ENCODE measurements around the gene PHTF2.

The PHTF2 gene

DNA sequence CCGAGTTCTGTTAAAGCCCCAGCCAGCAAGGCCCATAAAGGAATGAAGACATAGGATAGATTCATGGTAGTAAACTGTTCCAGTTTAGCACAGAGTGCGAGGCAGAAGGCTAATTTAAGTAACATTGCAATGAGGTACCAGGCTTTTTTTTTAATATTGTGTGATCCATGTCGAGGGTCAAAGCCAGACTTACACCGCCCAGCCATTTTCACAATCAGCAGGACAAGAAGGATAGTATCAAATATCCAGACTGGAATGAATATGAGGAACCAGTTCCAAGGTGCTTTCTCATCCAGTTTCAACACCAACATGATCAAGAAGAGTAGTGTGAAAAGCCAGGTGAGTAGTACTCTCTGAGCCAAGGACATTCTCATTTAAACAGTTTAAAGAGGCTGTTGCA, 4.6 kb upstream of the PHTF2 start:
- Histone ChIP-seq H3K9ac (ENCODE audit: low read depth, low read length) (no peak overlapping the region), H3K27me3 (ENCODE audit: control insufficient read depth, insufficient read depth, low read length) (no peaks in the 10 kb centered on the region), H3K4me1 (ENCODE audit: control insufficient read depth, insufficient read depth, low read length) (peaks cover 14% of the 10 kb centered on the region; the same call in 1 of the 2 replicates), H3K4me3 (ENCODE audit: low read depth, low read length) (no peak overlapping the region), H3K9me3 (ENCODE audit: control insufficient read depth, insufficient read depth, low read length) (no peaks in the 10 kb centered on the region), H3K36me3 (ENCODE audit: control insufficient read depth, insufficient read depth, low read length) (peaks cover 7% of the 10 kb centered on the region), H3K27ac (ENCODE audit: low read depth, low read length) (no peak overlapping the region)

DNA sequence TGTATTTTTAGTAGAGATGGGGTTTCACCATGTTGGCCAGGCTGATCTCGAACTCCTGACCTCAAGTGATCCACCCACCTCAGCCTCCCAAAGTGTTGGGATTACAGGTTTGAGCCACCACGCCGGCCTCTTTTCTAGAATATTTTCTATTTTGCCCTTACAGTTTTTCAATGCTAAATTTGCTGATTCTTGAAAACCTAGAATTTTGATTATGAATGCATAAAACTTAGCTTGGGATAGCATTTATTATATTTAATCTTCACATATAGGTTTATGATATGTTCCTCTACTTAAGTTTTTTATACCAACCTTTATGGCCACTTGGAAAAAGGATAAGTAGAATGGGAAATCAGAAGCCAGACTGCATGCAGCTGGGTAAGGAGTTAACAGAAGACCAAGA, 2.5 kb upstream of the PHTF2 start:
- H3K9me3 ChIP-seq (ENCODE audit: control insufficient read depth, insufficient read depth, low read length), result no peaks in the 10 kb centered on the region
- no peak overlapping the region for H3K4me3 ChIP-seq (ENCODE audit: low read depth, low read length)
- no peaks in the 10 kb centered on the region for H3K27me3 ChIP-seq (ENCODE audit: control insufficient read depth, insufficient read depth, low read length)
- no peak overlapping the region for H3K27ac ChIP-seq (ENCODE audit: low read depth, low read length)
- peaks cover 19% of the 10 kb centered on the region; the same call in 1 of the 2 replicates for H3K4me1 ChIP-seq (ENCODE audit: control insufficient read depth, insufficient read depth, low read length)
- no peak overlapping the region for H3K9ac ChIP-seq (ENCODE audit: low read depth, low read length)
- H3K36me3 ChIP-seq (ENCODE audit: control insufficient read depth, insufficient read depth, low read length), result peaks cover 7% of the 10 kb centered on the region

DNA sequence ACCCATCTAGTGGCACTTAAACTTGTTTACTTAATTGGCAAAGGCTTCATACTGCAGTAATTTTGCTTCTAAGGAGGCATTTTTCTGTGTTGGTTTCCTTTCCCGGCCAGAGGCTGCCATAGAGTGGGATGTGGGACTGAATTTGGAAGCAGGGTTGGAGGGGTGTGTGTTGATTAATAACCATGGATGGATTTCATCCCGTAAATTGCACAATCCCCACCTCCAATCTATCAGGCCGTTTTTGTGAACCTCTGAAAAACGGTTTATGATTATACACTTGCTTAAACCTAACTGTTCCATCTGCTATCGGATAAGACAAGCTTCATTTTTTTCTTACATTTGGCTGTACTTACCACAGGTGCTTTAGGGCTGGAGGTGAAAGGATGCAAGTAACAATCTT, 1.6 kb upstream of the PHTF2 start:
- H3K9ac ChIP-seq (ENCODE audit: low read depth, low read length), result no peak overlapping the region
- peak overlapping the region; percentile 89 for H3K4me3 ChIP-seq (ENCODE audit: low read depth, low read length)
- peaks cover 7% of the 10 kb centered on the region for H3K36me3 ChIP-seq (ENCODE audit: control insufficient read depth, insufficient read depth, low read length)
- peaks cover 10% of the 10 kb centered on the region; the same call in 1 of the 2 replicates for H3K4me1 ChIP-seq (ENCODE audit: control insufficient read depth, insufficient read depth, low read length)
- H3K27ac ChIP-seq (ENCODE audit: low read depth, low read length), result no peak overlapping the region
- no peaks in the 10 kb centered on the region for H3K9me3 ChIP-seq (ENCODE audit: control insufficient read depth, insufficient read depth, low read length)
- no peaks in the 10 kb centered on the region for H3K27me3 ChIP-seq (ENCODE audit: control insufficient read depth, insufficient read depth, low read length)

DNA sequence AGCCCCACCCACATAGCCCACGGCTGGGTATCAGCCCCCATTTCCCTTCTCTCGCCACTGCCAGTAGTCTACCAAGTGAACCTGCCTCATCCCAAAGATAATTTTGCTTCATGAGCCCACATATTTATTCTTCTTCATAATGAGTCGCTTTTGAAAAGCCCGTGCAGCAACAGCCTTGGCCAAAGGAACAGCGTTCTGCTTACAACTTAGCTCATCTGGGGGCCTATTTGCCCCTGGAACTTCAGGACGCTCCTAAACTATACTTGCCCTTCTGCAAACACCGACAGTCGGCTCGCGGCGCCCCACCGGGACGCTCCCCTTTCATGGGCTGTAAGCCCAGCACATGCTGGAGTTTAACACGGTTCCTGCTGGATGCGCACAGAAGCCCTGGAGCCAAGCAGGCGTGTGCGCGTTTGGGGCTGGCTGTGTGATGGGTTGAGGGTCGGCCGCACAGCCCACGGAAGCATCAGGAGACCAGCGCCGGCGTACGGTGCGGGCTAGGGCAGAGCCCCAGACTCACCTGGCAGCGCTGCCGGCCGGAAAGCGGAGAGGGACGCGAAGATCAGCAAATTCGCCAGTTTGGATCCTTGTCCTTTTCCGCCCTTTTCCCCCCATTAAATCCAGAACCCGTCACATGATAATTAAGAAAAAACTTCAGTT, 709 bp upstream of the PHTF2 start:
- peak overlapping the region; percentile 92 for H3K27ac ChIP-seq (ENCODE audit: low read depth, low read length)
- peaks cover 7% of the 10 kb centered on the region for H3K36me3 ChIP-seq (ENCODE audit: control insufficient read depth, insufficient read depth, low read length)
- H3K9me3 ChIP-seq (ENCODE audit: control insufficient read depth, insufficient read depth, low read length), result no peaks in the 10 kb centered on the region
- 0 out of 2 replicates have a peak, but pooled peaks cover 8% of the 10 kb centered on the region for H3K4me1 ChIP-seq (ENCODE audit: control insufficient read depth, insufficient read depth, low read length)
- H3K4me3 ChIP-seq (ENCODE audit: low read depth, low read length), result peak overlapping the region; percentile 89
- no peaks in the 10 kb centered on the region for H3K27me3 ChIP-seq (ENCODE audit: control insufficient read depth, insufficient read depth, low read length)
- peak overlapping the region; percentile 87 for H3K9ac ChIP-seq (ENCODE audit: low read depth, low read length)

DNA sequence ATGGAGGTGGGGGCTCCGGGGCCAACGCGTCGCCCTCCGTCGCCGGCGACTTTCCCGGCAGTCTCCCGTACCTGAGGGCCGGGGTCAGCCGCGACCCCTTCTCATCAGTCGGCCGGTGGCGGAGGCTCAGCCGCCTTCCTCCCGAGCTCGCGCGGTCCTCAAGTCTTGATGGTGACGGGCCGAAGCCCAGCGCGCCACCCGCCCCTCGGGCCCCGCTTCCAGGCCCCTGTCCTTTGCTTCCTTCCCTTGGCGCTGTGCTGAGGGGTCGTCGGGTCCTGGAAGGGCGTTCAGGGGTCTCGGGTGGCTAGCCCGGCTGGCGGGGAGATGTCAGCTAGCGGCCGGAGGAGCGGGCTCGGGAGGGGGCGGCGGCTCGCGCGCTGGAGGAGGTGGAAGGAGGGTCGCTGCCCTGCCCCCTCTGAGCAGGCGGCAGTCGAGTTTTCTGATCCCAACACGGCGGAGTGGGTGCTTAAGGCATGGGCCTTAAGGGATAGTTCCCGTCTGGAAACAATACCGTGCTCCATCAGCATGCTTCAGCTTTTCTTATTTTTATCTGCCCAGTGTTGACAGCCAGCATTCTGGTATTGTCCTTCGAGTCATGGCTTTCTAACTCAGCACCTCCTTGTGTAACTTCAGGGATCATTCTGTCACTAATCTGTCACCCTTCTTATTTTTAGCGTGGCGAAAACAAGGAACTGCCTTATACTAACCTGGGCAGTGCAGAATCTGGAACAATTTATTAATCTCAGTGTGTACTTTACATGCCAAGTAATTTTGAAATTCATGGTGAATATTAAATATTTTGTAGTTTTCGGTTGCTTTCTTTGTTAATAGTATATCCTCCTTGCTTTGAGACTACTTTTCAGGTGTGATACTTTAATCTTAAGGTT, 748 bp downstream of the PHTF2 start:
- no peaks in the 10 kb centered on the region for H3K9me3 ChIP-seq (ENCODE audit: control insufficient read depth, insufficient read depth, low read length)

DNA sequence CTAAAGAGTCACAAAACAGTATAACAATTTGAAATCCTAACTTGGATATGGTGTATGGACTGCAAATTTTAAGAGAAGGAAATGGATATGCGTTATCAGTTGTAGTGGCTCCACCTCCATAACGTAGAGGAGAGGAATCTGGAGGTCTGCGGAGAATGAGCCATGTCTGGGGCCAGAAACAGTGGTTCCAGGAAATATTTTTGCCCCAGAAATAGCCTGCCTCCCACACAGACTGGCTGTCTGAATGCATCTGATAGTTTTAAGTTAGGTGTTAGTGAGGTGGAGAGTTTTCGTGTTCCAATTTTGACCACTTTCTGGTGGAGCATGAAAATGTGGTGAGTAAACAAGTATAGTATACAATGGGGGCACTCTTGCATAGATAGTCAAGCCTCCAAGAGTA, 1.6 kb downstream of the PHTF2 start:
- H3K9ac ChIP-seq (ENCODE audit: low read depth, low read length), result no peak overlapping the region
- H3K9me3 ChIP-seq (ENCODE audit: control insufficient read depth, insufficient read depth, low read length), result no peaks in the 10 kb centered on the region
- no peaks in the 10 kb centered on the region for H3K27me3 ChIP-seq (ENCODE audit: control insufficient read depth, insufficient read depth, low read length)
- no peak overlapping the region for H3K4me3 ChIP-seq (ENCODE audit: low read depth, low read length)
- H3K27ac ChIP-seq (ENCODE audit: low read depth, low read length), result no peak overlapping the region
- H3K36me3 ChIP-seq (ENCODE audit: control insufficient read depth, insufficient read depth, low read length), result no peaks in the 10 kb centered on the region
- 0 out of 2 replicates have a peak, but pooled peaks cover 8% of the 10 kb centered on the region for H3K4me1 ChIP-seq (ENCODE audit: control insufficient read depth, insufficient read depth, low read length)

More for the DNA sequence above, 748 bp downstream of the PHTF2 start:
- peak overlapping the region; percentile 80 for H3K27ac ChIP-seq (ENCODE audit: low read depth, low read length)
- no peaks in the 10 kb centered on the region for H3K27me3 ChIP-seq (ENCODE audit: control insufficient read depth, insufficient read depth, low read length)
- peak overlapping the region; percentile 56 for H3K9ac ChIP-seq (ENCODE audit: low read depth, low read length)
- peak overlapping the region; percentile 89 for H3K4me3 ChIP-seq (ENCODE audit: low read depth, low read length)
- no peaks in the 10 kb centered on the region for H3K36me3 ChIP-seq (ENCODE audit: control insufficient read depth, insufficient read depth, low read length)
- H3K4me1 ChIP-seq (ENCODE audit: control insufficient read depth, insufficient read depth, low read length), result 0 out of 2 replicates have a peak, but pooled peaks cover 8% of the 10 kb centered on the region

DNA sequence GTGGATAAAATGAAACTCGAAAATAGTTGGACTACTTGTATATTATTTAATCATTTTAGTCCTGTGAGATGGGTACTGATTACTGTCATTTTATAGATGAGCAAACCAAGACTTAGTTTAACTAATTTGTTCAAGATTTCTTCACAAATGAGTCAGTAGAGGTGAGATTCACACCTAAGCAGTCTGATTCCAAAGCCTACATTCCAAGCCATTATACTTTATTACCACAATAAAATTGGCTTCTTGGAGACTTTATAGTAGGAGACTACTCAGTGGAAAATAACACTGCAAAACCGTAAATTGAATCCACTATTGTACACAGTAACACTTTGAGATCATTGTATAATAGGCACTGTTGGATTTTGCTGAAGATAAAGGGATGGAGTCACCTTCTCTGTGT, 2.2 kb downstream of the PHTF2 start:
- Histone ChIP-seq H3K9ac (ENCODE audit: low read depth, low read length) (no peak overlapping the region), H3K4me3 (ENCODE audit: low read depth, low read length) (no peak overlapping the region), H3K36me3 (ENCODE audit: control insufficient read depth, insufficient read depth, low read length) (no peaks in the 10 kb centered on the region), H3K27me3 (ENCODE audit: control insufficient read depth, insufficient read depth, low read length) (no peaks in the 10 kb centered on the region), H3K27ac (ENCODE audit: low read depth, low read length) (no peak overlapping the region), H3K4me1 (ENCODE audit: control insufficient read depth, insufficient read depth, low read length) (0 out of 2 replicates have a peak, but pooled peaks cover 8% of the 10 kb centered on the region), H3K9me3 (ENCODE audit: control insufficient read depth, insufficient read depth, low read length) (no peaks in the 10 kb centered on the region)

DNA sequence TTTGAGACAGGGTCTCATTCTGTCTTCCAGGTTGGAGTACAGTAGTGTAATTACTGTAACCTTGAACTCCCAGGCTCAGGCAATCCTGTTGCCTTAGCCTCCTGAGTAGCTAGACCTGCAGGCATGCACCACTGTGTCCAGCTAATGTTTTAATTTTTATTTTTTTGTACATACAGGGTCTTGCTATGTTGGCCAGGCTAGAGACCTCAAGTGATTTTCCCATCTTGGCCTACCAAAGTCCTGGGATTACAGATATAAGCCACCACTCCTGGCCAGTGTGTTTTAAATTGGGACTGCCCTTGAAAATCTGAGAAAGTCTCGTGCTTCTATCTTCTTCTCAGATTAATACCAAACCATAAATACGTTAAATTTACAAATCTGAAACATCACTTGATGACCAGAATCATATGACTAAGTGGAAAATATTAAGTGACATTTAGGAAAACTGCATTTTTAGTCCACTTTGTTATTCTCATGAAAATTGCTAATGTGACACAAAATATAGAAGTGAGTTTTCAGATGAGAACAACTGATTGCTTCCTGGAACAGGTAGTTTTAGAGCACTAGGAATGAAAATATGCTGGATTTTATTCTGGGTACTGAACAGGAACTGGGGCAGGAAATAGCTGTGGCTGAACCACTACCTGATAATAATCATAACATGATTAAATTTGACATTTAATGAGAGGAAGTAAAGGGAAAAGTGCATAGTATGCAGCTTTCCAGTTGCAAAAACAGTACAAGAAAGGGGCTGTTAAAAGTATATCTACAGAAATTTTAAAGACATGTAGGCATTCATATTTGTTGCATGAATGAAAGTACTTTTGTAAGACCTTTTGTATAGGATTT, 4.2 kb downstream of the PHTF2 start:
- H3K27ac ChIP-seq (ENCODE audit: low read depth, low read length), result no peak overlapping the region
- no peak overlapping the region for H3K4me3 ChIP-seq (ENCODE audit: low read depth, low read length)
- no peaks in the 10 kb centered on the region for H3K9me3 ChIP-seq (ENCODE audit: control insufficient read depth, insufficient read depth, low read length)
- H3K36me3 ChIP-seq (ENCODE audit: control insufficient read depth, insufficient read depth, low read length), result no peaks in the 10 kb centered on the region
- no peak overlapping the region for H3K9ac ChIP-seq (ENCODE audit: low read depth, low read length)
- no peaks in the 10 kb centered on the region for H3K27me3 ChIP-seq (ENCODE audit: control insufficient read depth, insufficient read depth, low read length)
- H3K4me1 ChIP-seq (ENCODE audit: control insufficient read depth, insufficient read depth, low read length), result 0 out of 2 replicates have a peak, but pooled peaks cover 5% of the 10 kb centered on the region

DNA sequence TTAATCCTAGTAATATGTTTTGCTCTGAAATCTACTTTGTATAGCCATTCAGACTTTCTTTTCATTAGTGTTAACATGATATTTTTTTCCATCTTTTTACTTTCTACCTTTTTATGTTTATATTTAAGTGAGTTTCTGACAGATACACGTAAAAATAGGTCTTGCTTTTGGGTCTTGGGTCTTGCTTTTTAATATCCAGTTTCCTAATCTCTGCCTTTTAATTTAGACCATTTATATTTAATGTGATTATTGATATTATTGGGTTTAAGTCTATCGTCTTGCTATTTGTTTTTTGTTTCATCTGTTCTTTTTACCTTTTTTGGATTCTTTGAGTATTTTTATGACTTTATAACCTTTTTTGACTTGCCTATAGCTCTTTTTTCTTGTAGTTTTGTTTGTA, 7.9 kb downstream of the PHTF2 start:
- Histone ChIP-seq H3K9me3 (ENCODE audit: control insufficient read depth, insufficient read depth, low read length) (no peaks in the 10 kb centered on the region), H3K4me3 (ENCODE audit: low read depth, low read length) (no peak overlapping the region), H3K36me3 (ENCODE audit: control insufficient read depth, insufficient read depth, low read length) (no peaks in the 10 kb centered on the region), H3K27ac (ENCODE audit: low read depth, low read length) (no peak overlapping the region), H3K9ac (ENCODE audit: low read depth, low read length) (no peak overlapping the region), H3K4me1 (ENCODE audit: control insufficient read depth, insufficient read depth, low read length) (no peaks in the 10 kb centered on the region), H3K27me3 (ENCODE audit: control insufficient read depth, insufficient read depth, low read length) (no peaks in the 10 kb centered on the region)

DNA sequence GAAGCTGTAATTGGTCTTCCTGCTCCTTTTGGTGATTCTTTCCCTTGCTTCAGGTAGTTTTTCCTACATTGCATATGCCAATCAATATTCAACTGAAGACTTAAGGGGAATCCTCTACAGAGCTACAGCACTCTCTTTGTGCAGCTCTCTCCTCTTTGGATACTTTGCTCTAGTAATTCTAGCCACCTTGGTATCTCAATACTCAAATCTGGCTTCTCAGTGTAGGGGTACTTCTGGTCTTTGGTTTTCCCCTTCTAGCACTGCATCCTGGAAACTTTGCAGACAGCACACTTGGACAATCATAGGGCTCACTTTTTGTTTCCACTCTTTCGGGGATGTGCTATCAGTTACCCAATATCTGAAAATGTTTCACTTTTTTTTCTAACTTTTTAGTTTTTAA, 9.9 kb downstream of the PHTF2 start:
- H3K9ac ChIP-seq (ENCODE audit: low read depth, low read length), result no peak overlapping the region
- H3K4me3 ChIP-seq (ENCODE audit: low read depth, low read length), result no peak overlapping the region
- H3K4me1 ChIP-seq (ENCODE audit: control insufficient read depth, insufficient read depth, low read length), result no peaks in the 10 kb centered on the region
- H3K9me3 ChIP-seq (ENCODE audit: control insufficient read depth, insufficient read depth, low read length), result no peaks in the 10 kb centered on the region
- no peaks in the 10 kb centered on the region for H3K36me3 ChIP-seq (ENCODE audit: control insufficient read depth, insufficient read depth, low read length)
- no peaks in the 10 kb centered on the region for H3K27me3 ChIP-seq (ENCODE audit: control insufficient read depth, insufficient read depth, low read length)
- H3K27ac ChIP-seq (ENCODE audit: low read depth, low read length), result no peak overlapping the region

Data from HUES48 (cell line).